GM12873 (cell line): Measurements from ENCODE around the gene NLGN1.

ENCODE experiments used
- CTCF ChIP-seq: IDR thresholded peaks from 2 replicates; pipeline ENCODE4 v1.5.1; 2012; ENCODE audit warnings: low read depth, mild to moderate bottlenecking, moderate library complexity, low read length, control low read depth; ENCODE audit not compliant: insufficient read depth; ENCODE audit errors: missing control alignments

NLGN1 gene

GRCh38 chr3:173770011-173770410 is 372.5 kb downstream of the NLGN1 start:
- TF ChIP-seq CTCF: no peak

- no peak for TF ChIP-seq CTCF
Observed at GRCh38 chr3:173770796-173771573, 373.4 kb downstream of the NLGN1 start.

GRCh38 chr3:173773800-173774199 is 376.3 kb downstream of the NLGN1 start:
- TF ChIP-seq CTCF: no peak

- no peak for TF ChIP-seq CTCF
Observed at GRCh38 chr3:173774294-173774693, 376.8 kb downstream of the NLGN1 start.

GRCh38 chr3:173778251-173778650 is 380.7 kb downstream of the NLGN1 start:
- no peak for TF ChIP-seq CTCF

GRCh38 chr3:173780067-173780466 is 382.5 kb downstream of the NLGN1 start:
- TF ChIP-seq CTCF: no peak

GRCh38 chr3:173785004-173785403 is 387.5 kb downstream of the NLGN1 start:
- no peak for TF ChIP-seq CTCF
